NT2/D1 (cell line): ENCODE measurements around the gene SRCAP.

ENCODE experiments used
- DNase-seq: peaks from one replicate; pipeline ENCODE4 v3.0.0-alpha.2; 2011; ENCODE audit warnings: low read depth, low spot score
- H3K27me3 ChIP-seq: 2 replicates; pipeline ENCODE4 v1.6.0; 2011; ENCODE audit warnings: mild to moderate bottlenecking; ENCODE audit not compliant: insufficient read length, insufficient read depth
- H3K36me3 ChIP-seq: 2 replicates; pipeline ENCODE4 v1.6.1; 2011; ENCODE audit warnings: mild to moderate bottlenecking, low read length, mixed read lengths; ENCODE audit not compliant: insufficient read depth, insufficient read length
- H3K4me1 ChIP-seq: 2 replicates; pipeline ENCODE4 v1.5.1; 2011; ENCODE audit not compliant: insufficient read depth, insufficient read length
- H3K4me3 ChIP-seq: 2 replicates; pipeline ENCODE4 v1.5.1; 2011; ENCODE audit warnings: low read depth; ENCODE audit not compliant: insufficient read length
- H3K9ac ChIP-seq: 2 replicates; pipeline ENCODE4 v1.6.0; 2011; ENCODE audit warnings: low read depth; ENCODE audit not compliant: insufficient read length
- H3K9me3 ChIP-seq: 2 replicates; pipeline ENCODE4 v1.5.1; 2011; ENCODE audit warnings: mild to moderate bottlenecking, low read length; ENCODE audit not compliant: insufficient read depth
- SUZ12 ChIP-seq: IDR thresholded peaks from 2 replicates; pipeline ENCODE4 v1.6.1; 2011; ENCODE audit not compliant: insufficient read length, insufficient read depth; ENCODE audit errors: extremely low read depth
- YY1 ChIP-seq: IDR thresholded peaks from 2 replicates; pipeline ENCODE4 v1.6.1; 2011; ENCODE audit not compliant: insufficient read length, insufficient read depth
- ZNF274 ChIP-seq: IDR thresholded peaks from 2 replicates; pipeline ENCODE4 v1.6.1; 2011; ENCODE audit warnings: mild to moderate bottlenecking, low read depth, low read length

Gene SRCAP

DNA sequence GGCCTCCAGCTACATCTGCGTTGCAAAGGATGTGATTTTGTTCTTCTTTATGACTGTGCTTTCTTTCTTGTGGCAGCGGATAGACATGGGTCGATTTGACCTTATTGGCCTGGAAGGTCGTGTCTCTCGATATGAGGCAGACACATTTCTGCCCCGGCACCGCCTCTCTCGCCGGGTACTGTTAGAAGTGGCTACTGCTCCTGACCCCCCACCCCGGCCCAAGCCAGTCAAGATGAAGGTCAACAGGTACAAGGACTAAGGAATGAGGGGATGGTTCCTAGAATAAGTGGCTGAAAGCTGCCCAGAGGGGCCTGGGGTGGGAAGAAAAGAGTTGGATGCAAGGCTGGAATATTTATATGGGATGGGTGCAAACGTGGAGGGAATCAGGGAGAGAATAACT, 21.1 kb downstream of the SRCAP start:
- peaks cover 95% of the 10 kb centered on the region for H3K36me3 ChIP-seq
- no peak overlapping the region for H3K4me3 ChIP-seq
- H3K27me3 ChIP-seq, result no peaks in the 10 kb centered on the region
- H3K9ac ChIP-seq, result no peak overlapping the region
- H3K9me3 ChIP-seq, result no peaks in the 10 kb centered on the region
- H3K4me1 ChIP-seq, result no peaks in the 10 kb centered on the region
- DNase-seq, result no peak
- TF ChIP-seq ZNF274, result no peak

DNA sequence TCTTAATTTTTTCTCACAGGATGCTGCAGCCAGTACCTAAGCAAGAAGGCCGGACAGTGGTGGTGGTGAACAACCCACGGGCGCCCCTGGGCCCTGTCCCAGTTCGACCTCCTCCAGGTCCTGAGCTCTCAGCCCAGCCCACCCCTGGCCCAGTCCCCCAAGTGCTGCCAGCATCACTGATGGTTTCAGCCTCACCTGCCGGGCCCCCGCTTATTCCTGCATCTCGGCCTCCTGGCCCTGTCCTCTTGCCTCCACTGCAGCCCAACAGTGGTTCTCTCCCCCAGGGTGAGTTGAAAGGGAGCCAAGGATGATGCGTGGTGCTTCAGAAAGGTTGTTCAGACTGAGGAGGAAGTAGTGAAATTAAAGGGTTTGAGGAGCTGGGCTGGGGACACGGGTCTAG, 21.7 kb downstream of the SRCAP start:
- Histone ChIP-seq H3K9ac (no peak overlapping the region), H3K27me3 (no peaks in the 10 kb centered on the region), H3K4me3 (no peak overlapping the region), H3K9me3 (no peaks in the 10 kb centered on the region), H3K36me3 (peaks cover 95% of the 10 kb centered on the region), H3K4me1 (no peaks in the 10 kb centered on the region)
- TF ChIP-seq SUZ12 (no peak), YY1 (no peak), ZNF274 (no peak)
- no peak for DNase-seq

DNA sequence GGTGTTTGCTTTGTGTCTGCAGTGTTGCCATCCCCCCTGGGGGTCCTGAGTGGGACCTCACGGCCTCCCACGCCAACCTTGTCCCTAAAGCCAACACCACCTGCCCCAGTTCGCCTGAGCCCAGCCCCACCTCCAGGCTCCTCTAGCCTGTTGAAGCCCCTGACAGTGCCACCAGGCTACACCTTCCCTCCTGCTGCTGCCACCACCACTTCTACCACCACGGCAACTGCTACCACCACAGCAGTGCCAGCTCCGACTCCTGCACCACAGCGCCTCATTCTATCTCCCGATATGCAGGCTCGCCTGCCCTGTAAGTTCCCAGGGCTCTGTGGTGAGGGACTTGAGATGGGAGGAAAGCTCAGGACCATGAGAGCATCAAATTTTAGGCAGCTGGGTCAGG, 22.2 kb downstream of the SRCAP start:
- no peak overlapping the region for H3K9ac ChIP-seq
- H3K36me3 ChIP-seq, result peaks cover 95% of the 10 kb centered on the region
- DNase-seq, result no peak
- no peaks in the 10 kb centered on the region for H3K27me3 ChIP-seq
- no peaks in the 10 kb centered on the region for H3K9me3 ChIP-seq
- H3K4me1 ChIP-seq, result no peaks in the 10 kb centered on the region
- H3K4me3 ChIP-seq, result no peak overlapping the region
- no peak for TF ChIP-seq ZNF274
- TF ChIP-seq SUZ12, result no peak
- no peak for TF ChIP-seq YY1

DNA sequence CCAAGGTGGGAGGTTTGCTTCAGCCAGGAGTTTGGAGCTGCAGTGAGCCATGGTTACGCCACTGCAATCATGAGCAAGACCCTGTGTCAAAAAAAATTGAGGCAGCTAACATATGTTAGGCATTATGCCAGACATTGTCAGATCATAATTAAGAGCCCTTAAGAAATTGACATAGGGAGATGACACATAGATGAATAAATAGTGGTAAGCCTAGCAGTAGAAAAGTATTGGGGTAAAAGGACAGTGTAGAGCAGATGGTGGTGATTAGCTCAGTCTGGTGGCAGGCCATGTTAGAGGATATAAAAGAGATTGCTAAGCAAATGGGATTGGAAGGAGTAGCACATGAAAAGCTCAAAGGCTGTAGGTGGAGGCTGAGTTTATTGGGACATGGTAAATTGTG, 22.6 kb downstream of the SRCAP start:
- Histone ChIP-seq H3K4me3 (no peak overlapping the region), H3K4me1 (no peaks in the 10 kb centered on the region), H3K9me3 (no peaks in the 10 kb centered on the region), H3K9ac (no peak overlapping the region), H3K36me3 (peaks cover 95% of the 10 kb centered on the region), H3K27me3 (no peaks in the 10 kb centered on the region)
- TF ChIP-seq ZNF274, result no peak
- DNase-seq, result no peak

DNA sequence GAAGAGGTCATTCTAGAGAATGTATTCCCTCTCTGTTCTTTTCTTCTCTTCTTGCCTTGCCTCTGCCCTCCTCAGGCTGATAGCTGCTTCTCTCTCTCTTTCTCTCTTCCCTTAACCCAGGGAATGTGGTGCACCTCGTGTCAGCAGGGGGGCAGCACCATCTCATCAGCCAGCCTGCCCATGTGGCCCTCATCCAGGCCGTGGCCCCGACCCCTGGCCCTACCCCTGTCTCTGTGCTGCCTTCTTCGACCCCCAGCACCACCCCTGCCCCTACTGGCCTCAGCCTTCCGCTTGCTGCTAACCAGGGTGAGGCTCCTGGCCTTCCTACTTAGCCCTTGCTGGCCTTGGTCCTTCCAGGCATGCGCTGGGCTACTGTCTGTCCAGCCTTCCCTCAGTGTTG, 23.5 kb downstream of the SRCAP start:
- H3K27me3 ChIP-seq, result no peaks in the 10 kb centered on the region
- DNase-seq, result no peak
- H3K9ac ChIP-seq, result no peak overlapping the region
- peaks cover 90% of the 10 kb centered on the region for H3K36me3 ChIP-seq
- H3K4me1 ChIP-seq, result no peaks in the 10 kb centered on the region
- no peak overlapping the region for H3K4me3 ChIP-seq
- no peaks in the 10 kb centered on the region for H3K9me3 ChIP-seq
- no peak for TF ChIP-seq ZNF274
- no peak for TF ChIP-seq YY1
- no peak for TF ChIP-seq SUZ12

DNA sequence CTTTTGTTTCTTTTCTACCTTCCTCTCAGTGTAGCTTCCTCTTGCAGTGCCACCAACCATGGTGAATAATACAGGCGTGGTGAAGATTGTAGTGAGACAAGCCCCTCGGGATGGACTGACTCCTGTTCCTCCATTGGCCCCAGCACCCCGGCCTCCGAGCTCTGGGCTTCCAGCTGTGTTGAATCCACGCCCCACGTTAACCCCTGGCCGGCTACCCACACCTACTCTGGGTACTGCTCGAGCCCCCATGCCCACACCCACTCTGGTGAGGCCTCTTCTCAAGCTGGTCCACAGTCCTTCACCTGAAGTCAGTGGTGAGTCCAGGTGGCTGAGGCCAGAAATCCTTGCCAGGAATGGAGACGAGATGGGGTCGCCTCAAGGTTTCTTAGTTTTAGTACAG, 23.9 kb downstream of the SRCAP start:
- no peak for DNase-seq

DNA sequence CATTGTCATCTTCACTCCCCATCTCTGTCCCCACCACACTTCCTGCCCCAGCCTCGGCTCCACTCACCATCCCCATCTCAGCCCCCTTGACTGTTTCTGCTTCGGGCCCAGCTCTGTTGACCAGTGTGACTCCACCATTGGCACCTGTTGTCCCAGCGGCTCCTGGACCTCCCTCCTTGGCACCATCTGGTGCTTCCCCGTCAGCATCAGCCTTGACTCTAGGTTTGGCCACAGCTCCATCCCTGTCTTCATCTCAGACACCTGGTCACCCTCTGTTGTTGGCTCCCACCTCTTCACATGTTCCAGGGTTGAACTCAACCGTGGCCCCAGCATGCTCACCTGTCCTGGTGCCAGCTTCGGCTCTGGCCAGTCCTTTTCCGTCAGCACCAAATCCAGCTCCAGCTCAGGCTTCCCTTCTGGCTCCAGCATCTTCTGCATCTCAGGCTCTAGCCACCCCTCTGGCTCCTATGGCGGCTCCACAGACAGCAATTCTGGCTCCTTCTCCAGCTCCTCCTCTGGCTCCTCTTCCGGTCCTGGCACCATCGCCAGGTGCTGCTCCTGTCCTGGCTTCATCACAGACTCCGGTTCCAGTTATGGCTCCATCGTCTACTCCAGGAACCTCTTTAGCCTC, 24.9 kb downstream of the SRCAP start:
- H3K36me3 ChIP-seq, result peaks cover 90% of the 10 kb centered on the region
- H3K4me3 ChIP-seq, result no peak overlapping the region
- no peak overlapping the region for H3K9ac ChIP-seq
- TF ChIP-seq SUZ12, result no peak
- TF ChIP-seq ZNF274, result no peak
- TF ChIP-seq YY1, result no peak
- no peaks in the 10 kb centered on the region for H3K9me3 ChIP-seq
- H3K4me1 ChIP-seq, result no peaks in the 10 kb centered on the region
- no peaks in the 10 kb centered on the region for H3K27me3 ChIP-seq
- DNase-seq, result no peak

More for the DNA sequence above, 23.9 kb downstream of the SRCAP start:
- Histone ChIP-seq H3K9me3 (no peaks in the 10 kb centered on the region), H3K36me3 (peaks cover 88% of the 10 kb centered on the region), H3K27me3 (no peaks in the 10 kb centered on the region), H3K4me3 (no peak overlapping the region), H3K9ac (no peak overlapping the region), H3K4me1 (no peaks in the 10 kb centered on the region)
- TF ChIP-seq YY1 (no peak), ZNF274 (no peak), SUZ12 (no peak)
